Ovary (tissue), 3 donors: ENCODE data around the gene EXOC1L.

ENCODE experiments used
- CTCF ChIP-seq, 3 donors: fragments of 450-650 bp in 2 of 3; fragments of 200-600 bp in 1 of 3; IDR thresholded peaks; one replicate each; pipeline versions ENCODE4 v1.5.1 to v1.8.0; 2016 to 2022; ENCODE audit warnings: antibody characterized with exemption in 3 of 3, mild to moderate bottlenecking in 1 of 3
- EP300 ChIP-seq: sonication (generic); formaldehyde crosslinking; IDR thresholded peaks from one replicate; pipeline ENCODE4 v1.6.1; 2017; ENCODE audit warnings: antibody characterized with exemption
- POLR2A ChIP-seq: fragments of 450-650 bp; IDR thresholded peaks from one replicate; pipeline ENCODE4 v1.6.1; 2017; ENCODE audit warnings: antibody characterized with exemption, mild to moderate bottlenecking, moderate library complexity
- donor health status: DM: no; HTN: no; CAD: no.

- TF ChIP-seq CTCF (IDR thresholded peaks at IDR 0.05) (no peak), EP300 (no peak), POLR2A (no peak)
Observed at GRCh38 chr4:55820279-55820678, 689 bp downstream of the EXOC1L start.
